Measurements from ENCODE around the gene SPACA6. TPM values are rescaled to one million over a fixed set of nuclear protein-coding genes. Genes with fewer than 3 reads are reported as not detected.

The SPACA6 gene
- total RNA-seq, 6 experiments from 2014 or later = 12.2 to 14.9 (median 13.3) TPM

- Mint-ChIP-seq H3K9me3 (no peaks in the 10 kb centered on the region), H3K36me3 (ENCODE audit: low read depth) (peaks cover 49% of the 10 kb centered on the region), H3K4me1 (ENCODE audit: low read depth) (peaks cover 50% of the 10 kb centered on the region), H3K4me3 (no peak overlapping the region), H3K27me3 (ENCODE audit: insufficient read depth) (peaks cover 5% of the 10 kb centered on the region), H3K27ac (no peak overlapping the region; the same call in 1 of the 2 replicates)
- DNase-seq = no peak
- TF ChIP-seq CTCF (IDR thresholded peaks at IDR 0.05) = no peak
Measured at GRCh38 chr19:51708811-51709210, 15.7 kb downstream of the SPACA6 start.

- H3K27ac Mint-ChIP-seq = no peak overlapping the region
- no peak for DNase-seq
- peaks cover 5% of the 10 kb centered on the region for H3K27me3 Mint-ChIP-seq (ENCODE audit: insufficient read depth)
- no peak for TF ChIP-seq CTCF (IDR thresholded peaks at IDR 0.05)
- H3K9me3 Mint-ChIP-seq = no peaks in the 10 kb centered on the region
- peaks cover 46% of the 10 kb centered on the region for H3K4me1 Mint-ChIP-seq (ENCODE audit: low read depth)
- H3K4me3 Mint-ChIP-seq = no peak overlapping the region
- H3K36me3 Mint-ChIP-seq (ENCODE audit: low read depth) = peaks cover 45% of the 10 kb centered on the region
Measured at GRCh38 chr19:51709575-51709974, 16.4 kb downstream of the SPACA6 start.

DNA sequence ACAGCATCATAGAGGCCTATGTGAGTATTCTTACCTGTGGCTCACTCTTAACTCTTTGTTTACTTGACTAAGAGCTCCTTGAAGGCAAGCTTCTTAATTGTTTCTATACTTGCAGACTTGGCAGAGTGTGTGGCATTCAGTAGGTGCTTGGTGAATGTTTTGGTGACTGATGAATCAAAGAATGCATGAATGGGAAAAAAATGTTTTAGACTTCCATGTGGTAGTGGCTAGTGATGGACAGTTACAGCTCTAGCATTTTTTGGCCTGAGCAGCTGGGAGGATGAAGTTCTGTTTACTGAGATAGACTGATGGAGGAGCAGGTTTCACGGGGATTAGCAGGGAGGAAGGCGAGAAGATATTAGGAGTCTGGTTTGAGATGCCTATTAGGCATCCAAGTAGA lies 17.0 kb downstream of the SPACA6 start:
- no peaks in the 10 kb centered on the region for H3K9me3 Mint-ChIP-seq
- peak; percentile 40 for DNase-seq
- H3K4me3 Mint-ChIP-seq = no peak overlapping the region; the same call in 1 of the 2 replicates
- H3K27me3 Mint-ChIP-seq (ENCODE audit: insufficient read depth) = peaks cover 5% of the 10 kb centered on the region
- TF ChIP-seq CTCF (IDR thresholded peaks at IDR 0.05) = no peak
- H3K27ac Mint-ChIP-seq = no peak overlapping the region
- peaks cover 41% of the 10 kb centered on the region for H3K4me1 Mint-ChIP-seq (ENCODE audit: low read depth)
- H3K36me3 Mint-ChIP-seq (ENCODE audit: low read depth) = peaks cover 40% of the 10 kb centered on the region

DNA sequence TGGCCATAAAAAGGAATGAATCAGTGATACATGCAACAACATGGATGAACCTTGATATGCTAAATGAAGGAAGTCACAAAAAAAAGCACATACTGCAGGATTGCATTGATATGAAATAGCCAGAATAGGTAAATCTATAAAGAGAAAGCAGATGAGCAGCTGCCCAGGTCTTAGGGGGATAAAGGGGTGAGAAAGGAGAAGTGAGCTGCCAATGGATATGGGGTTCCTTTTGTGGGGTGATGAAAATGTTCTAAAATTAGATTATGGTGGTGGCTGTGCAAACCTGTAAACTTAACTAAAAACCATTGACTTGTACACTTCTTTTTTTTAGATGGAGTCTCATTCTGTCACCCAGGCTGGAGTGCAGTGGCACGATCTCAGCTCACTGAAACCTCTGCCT lies 18.6 kb downstream of the SPACA6 start:
- Mint-ChIP-seq H3K27me3 (ENCODE audit: insufficient read depth) (peaks cover 11% of the 10 kb centered on the region), H3K27ac (no peak overlapping the region), H3K4me3 (no peak overlapping the region), H3K4me1 (ENCODE audit: low read depth) (peaks cover 30% of the 10 kb centered on the region), H3K9me3 (no peaks in the 10 kb centered on the region), H3K36me3 (ENCODE audit: low read depth) (peaks cover 27% of the 10 kb centered on the region)
- no peak for DNase-seq
- no peak for TF ChIP-seq CTCF (IDR thresholded peaks at IDR 0.05)

- TF ChIP-seq CTCF (IDR thresholded peaks at IDR 0.05) = peak; percentile 74
- H3K4me3 Mint-ChIP-seq = no peak overlapping the region
- H3K27me3 Mint-ChIP-seq (ENCODE audit: insufficient read depth) = peaks cover 13% of the 10 kb centered on the region
- H3K27ac Mint-ChIP-seq = peak overlapping the region; percentile 7; the same call in 1 of the 2 replicates
- DNase-seq = peak; percentile 39
- H3K4me1 Mint-ChIP-seq (ENCODE audit: low read depth) = peaks cover 27% of the 10 kb centered on the region
- no peaks in the 10 kb centered on the region for H3K9me3 Mint-ChIP-seq
- peaks cover 20% of the 10 kb centered on the region for H3K36me3 Mint-ChIP-seq (ENCODE audit: low read depth)
Measured at GRCh38 chr19:51712461-51713081, 19.4 kb downstream of the SPACA6 start.
